Measurements from ENCODE around the gene VSNL1.

VSNL1 gene

DNA sequence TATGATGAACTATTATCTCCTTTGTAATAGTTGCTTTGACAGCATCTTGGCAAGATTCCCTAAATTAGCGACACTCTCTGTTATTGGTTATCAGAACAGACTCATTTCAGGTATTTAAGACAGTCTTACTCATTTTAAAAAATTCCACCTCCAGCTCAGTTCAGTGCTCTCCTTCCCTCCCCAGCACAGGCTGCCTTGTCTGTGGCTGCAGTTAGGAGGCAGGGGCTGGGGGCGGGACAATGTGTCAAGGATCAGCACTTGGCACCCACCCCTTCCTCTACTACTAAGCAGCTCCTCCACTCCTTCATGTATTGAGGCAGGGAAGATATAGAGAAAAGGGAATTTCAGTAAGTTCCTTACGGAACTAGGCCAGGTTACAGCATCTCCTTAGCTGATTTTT lies 85.0 kb downstream of the VSNL1 start:
- TF ChIP-seq, protein P1, sequence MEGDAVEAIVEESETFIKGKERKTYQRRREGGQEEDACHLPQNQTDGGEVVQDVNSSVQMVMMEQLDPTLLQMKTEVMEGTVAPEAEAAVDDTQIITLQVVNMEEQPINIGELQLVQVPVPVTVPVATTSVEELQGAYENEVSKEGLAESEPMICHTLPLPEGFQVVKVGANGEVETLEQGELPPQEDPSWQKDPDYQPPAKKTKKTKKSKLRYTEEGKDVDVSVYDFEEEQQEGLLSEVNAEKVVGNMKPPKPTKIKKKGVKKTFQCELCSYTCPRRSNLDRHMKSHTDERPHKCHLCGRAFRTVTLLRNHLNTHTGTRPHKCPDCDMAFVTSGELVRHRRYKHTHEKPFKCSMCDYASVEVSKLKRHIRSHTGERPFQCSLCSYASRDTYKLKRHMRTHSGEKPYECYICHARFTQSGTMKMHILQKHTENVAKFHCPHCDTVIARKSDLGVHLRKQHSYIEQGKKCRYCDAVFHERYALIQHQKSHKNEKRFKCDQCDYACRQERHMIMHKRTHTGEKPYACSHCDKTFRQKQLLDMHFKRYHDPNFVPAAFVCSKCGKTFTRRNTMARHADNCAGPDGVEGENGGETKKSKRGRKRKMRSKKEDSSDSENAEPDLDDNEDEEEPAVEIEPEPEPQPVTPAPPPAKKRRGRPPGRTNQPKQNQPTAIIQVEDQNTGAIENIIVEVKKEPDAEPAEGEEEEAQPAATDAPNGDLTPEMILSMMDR (IDR thresholded peaks at IDR 0.05; ENCODE audit: insufficient read depth, low read depth, low read length, missing control alignments): no peak
- no peak for DNase-seq (ENCODE audit: low read depth)
- H3K4me3 ChIP-seq (ENCODE audit: low read depth, low read length): no peak overlapping the region

DNA sequence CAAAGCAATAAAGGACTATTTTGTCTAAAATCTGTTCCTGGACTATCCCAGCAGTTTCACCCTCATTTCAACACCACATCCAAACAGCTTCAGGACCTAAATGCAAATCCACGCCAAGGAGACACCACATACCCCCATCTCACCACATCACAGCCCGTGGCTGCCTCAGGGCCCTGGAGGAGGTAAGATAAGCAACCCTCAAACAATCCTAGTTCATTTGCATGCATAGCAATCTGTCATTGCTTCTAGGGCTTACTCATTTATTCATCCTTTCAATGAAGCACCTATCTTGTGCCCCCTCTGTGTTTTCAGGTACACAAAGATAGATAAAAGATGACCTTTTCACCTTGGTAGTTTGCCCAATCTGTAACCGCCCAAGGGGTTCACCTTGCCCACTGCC lies 86.5 kb downstream of the VSNL1 start:
- TF ChIP-seq, protein P1 (IDR thresholded peaks at IDR 0.05; ENCODE audit: insufficient read depth, low read depth, low read length, missing control alignments): no peak
- H3K4me3 ChIP-seq (ENCODE audit: low read depth, low read length): no peak overlapping the region
- DNase-seq (ENCODE audit: low read depth): no peak

DNA sequence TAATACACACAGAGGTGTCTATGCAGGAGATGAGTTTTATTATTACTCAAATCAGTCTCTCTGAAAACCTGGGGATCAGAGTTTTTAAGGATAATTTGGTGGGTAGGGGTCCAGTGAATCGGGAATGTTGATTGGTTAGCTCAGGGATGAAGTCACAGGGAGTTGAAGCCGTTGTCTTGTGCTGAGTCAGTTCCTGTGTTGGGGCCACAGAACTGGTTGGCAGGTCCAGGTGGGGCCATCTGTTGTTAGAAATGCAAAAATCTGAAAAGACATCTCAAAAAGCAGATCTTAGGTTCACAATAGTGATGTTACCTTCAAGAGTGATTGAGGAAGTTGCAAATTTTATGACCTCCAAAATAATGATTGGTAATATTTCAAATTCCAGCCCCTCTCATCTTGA lies 86.9 kb downstream of the VSNL1 start:
- no peak overlapping the region for H3K4me3 ChIP-seq (ENCODE audit: low read depth, low read length)
- DNase-seq (ENCODE audit: low read depth): no peak
- TF ChIP-seq, protein P1 (IDR thresholded peaks at IDR 0.05; ENCODE audit: insufficient read depth, low read depth, low read length, missing control alignments): no peak

DNA sequence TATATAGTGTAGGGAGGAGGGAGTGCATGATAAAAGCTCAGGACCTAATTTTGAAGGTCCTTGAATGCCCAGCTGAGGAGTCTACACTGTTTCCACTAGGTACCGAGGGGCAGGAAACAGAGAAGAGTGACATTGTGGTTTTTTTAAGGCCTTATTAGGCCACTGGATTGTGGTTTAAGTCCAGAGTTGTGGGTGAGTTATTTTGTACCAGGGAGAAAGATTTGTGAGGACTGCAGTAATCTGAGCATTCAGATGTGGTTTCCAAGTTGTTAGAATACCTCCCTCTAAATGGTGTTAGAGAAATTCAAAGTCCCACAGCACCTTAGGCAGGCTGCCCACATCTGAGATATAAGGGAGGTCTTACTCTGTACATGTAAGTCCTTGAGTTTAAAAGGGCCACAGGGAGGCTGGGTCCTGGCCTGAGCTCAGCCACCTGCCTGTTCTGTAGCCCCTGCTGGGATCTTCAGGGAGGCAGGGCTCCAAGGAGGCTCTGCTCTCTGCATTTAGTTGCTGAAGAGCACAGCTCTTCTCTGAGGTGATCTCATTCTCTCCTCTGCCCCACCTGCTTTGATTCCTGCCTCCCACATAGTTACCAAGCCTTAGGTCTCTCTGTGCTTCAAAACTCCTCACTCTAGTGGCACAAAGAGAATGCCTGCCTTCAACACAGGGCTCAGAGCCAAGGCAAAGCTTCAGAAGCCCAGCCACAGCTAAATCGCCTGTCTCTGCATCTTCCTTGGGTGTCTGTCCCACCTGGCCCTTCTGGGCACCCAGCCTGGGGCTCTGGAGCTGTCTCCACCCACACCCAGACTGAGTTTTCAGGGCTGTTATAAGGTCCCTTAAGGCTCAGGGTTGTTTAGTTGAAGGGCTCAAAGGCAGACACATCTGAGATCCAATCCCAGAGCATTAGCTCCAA lies 88.1 kb downstream of the VSNL1 start:
- DNase-seq (ENCODE audit: low read depth): peak; percentile 24
- TF ChIP-seq, protein P1 (IDR thresholded peaks at IDR 0.05; ENCODE audit: insufficient read depth, low read depth, low read length, missing control alignments): no peak
- H3K4me3 ChIP-seq (ENCODE audit: low read depth, low read length): no peak overlapping the region

DNA sequence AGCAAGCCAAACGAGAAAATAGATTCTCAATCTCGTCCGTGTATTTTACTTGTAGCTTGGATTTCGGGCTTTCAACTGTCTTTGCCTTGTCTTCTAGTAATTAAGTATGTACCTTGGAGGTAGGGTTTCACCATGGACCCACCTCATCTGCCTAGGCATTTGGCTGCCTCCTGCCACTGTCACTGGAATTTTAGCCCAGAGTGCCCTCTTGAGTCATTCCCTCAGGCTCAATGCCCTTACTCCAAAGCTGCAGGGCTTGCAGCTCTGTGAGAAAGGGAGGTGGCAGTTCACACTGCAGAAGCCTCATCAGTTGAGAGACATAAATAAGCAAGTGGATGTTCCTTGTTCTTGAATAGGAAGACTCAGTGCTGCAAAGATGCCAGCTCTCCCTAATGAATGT lies 89.6 kb downstream of the VSNL1 start:
- no peak overlapping the region for H3K4me3 ChIP-seq (ENCODE audit: low read depth, low read length)
- DNase-seq (ENCODE audit: low read depth): no peak
- TF ChIP-seq, protein P1 (IDR thresholded peaks at IDR 0.05; ENCODE audit: insufficient read depth, low read depth, low read length, missing control alignments): no peak

DNA sequence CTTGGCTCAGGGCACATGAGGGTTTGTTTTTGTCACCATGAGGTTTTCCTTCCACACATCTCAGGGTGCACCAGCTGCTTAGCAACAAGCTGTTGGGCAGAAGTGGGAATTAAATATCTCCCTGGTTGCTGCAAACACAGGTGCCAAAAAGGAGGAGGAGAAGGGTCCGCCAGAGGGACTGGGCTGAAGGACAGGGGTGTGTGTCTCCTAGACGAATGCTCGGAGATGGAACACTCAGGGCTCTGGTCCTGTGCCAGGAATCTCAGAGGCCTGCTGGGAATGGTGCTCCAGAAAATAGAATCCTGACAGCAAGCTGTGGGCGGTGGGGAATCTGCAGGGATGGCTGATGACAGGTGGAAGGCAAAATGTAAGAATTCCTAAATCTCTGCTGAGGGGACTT lies 94.5 kb downstream of the VSNL1 start:
- TF ChIP-seq, protein P1 (IDR thresholded peaks at IDR 0.05; ENCODE audit: insufficient read depth, low read depth, low read length, missing control alignments): no peak
- H3K4me3 ChIP-seq (ENCODE audit: low read depth, low read length): no peak overlapping the region
- no peak for DNase-seq (ENCODE audit: low read depth)

DNA sequence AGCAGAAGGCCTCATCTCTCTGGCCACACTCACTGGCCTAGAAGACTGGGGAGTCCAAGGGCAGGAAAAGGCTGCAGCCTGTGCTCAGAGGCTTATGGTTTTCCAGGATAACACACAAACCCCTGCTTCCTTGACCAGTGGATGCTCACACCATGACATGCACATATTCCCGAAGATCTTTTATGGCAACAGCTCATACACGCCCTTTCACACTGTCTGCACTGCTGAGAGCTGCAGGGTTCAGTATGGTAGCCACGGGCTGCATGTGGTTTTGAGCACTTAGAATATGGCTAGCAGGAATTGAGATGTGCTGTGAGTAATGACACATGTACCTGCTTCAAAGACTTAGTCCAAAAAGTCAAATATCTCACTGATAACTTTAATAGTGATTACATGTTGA lies 95.8 kb downstream of the VSNL1 start:
- no peak overlapping the region for H3K4me3 ChIP-seq (ENCODE audit: low read depth, low read length)
- TF ChIP-seq, protein P1 (IDR thresholded peaks at IDR 0.05; ENCODE audit: insufficient read depth, low read depth, low read length, missing control alignments): no peak

More for the DNA sequence above, 95.8 kb downstream of the VSNL1 start:
- no peak for DNase-seq (ENCODE audit: low read depth)

All from GM12865 (cell line).